Ammon's horn (tissue), 1 donor: ENCODE data around the gene SLC12A8.
A peak's percentile ranks its signal among the peaks of the same experiment; 100 is the strongest.

Experiments
- DNase-seq: peaks from one replicate; pipeline ENCODE4 v3.0.0-alpha.2; 2016; ENCODE audit warnings: low spot score

The SLC12A8 gene

GRCh38 chr3:125186261-125186787 lies 26.2 kb downstream of the SLC12A8 start:
- peak; percentile 72 for DNase-seq

GRCh38 chr3:125185805-125186204 lies 26.7 kb downstream of the SLC12A8 start:
- DNase-seq = no peak

- DNase-seq = peak; percentile 57
Observed at GRCh38 chr3:125179884-125180240, 32.7 kb downstream of the SLC12A8 start.

GRCh38 chr3:125179143-125179883 lies 33.2 kb downstream of the SLC12A8 start:
- DNase-seq = no peak

GRCh38 chr3:125177746-125178145 lies 34.8 kb downstream of the SLC12A8 start:
- DNase-seq = no peak

- DNase-seq = no peak
Observed at GRCh38 chr3:125175295-125176078, 37.1 kb downstream of the SLC12A8 start.

- no peak for DNase-seq
Observed at GRCh38 chr3:125172346-125172745, 40.2 kb downstream of the SLC12A8 start.

GRCh38 chr3:125168711-125169393 lies 43.7 kb downstream of the SLC12A8 start:
- DNase-seq = no peak

- DNase-seq = no peak
Observed at GRCh38 chr3:125166599-125167136, 45.9 kb downstream of the SLC12A8 start.

- DNase-seq = no peak
Observed at GRCh38 chr3:125165948-125166553, 46.5 kb downstream of the SLC12A8 start.

- DNase-seq = peak; percentile 54
Observed at GRCh38 chr3:125165189-125165947, 47.2 kb downstream of the SLC12A8 start.

GRCh38 chr3:125163739-125164601 lies 48.6 kb downstream of the SLC12A8 start:
- DNase-seq = no peak

- no peak for DNase-seq
Observed at GRCh38 chr3:125161607-125162219, 50.8 kb downstream of the SLC12A8 start.

- no peak for DNase-seq
Observed at GRCh38 chr3:125160606-125161371, 51.8 kb downstream of the SLC12A8 start.

- no peak for DNase-seq
Observed at GRCh38 chr3:125157183-125157582, 55.4 kb downstream of the SLC12A8 start.

GRCh38 chr3:125156456-125156855 lies 56.1 kb downstream of the SLC12A8 start:
- DNase-seq = no peak

- DNase-seq = no peak
Observed at GRCh38 chr3:125154800-125155269, 57.7 kb downstream of the SLC12A8 start.

- no peak for DNase-seq
Observed at GRCh38 chr3:125154110-125154509, 58.4 kb downstream of the SLC12A8 start.

- DNase-seq = no peak
Observed at GRCh38 chr3:125152951-125153350, 59.6 kb downstream of the SLC12A8 start.
